Transverse colon (tissue), 4 donors: Measurements from ENCODE around the gene UBE2L6. TPM values are rescaled to one million over a fixed set of nuclear protein-coding genes. Genes with fewer than 3 reads are reported as not detected.

ENCODE experiments used
- DNase-seq: peaks from one replicate; pipeline ENCODE4 v3.0.0-alpha.2; 2019
- H3K27ac ChIP-seq, 4 donors: fragments of 200-600 bp; sonication (generic); 2 replicates each; pipeline ENCODE4 v1.5.1; 2016 to 2018; ENCODE audit warnings: inconsistent platforms in 4 of 4
- H3K27me3 ChIP-seq: fragments of 200-600 bp; sonication (generic); 2 replicates; pipeline ENCODE4 v1.5.1; 2017; ENCODE audit warnings: inconsistent platforms
- H3K36me3 ChIP-seq, 4 donors: fragments of 200-600 bp; sonication (generic); 2 replicates each; pipeline ENCODE4 v1.5.1; 2017 to 2019; ENCODE audit warnings: inconsistent platforms in 4 of 4
- H3K4me1 ChIP-seq, 4 donors: fragments of 200-600 bp; sonication (generic); 2 replicates each; pipeline ENCODE4 v1.5.1; 2017 to 2020; ENCODE audit warnings: inconsistent platforms in 4 of 4
- H3K4me3 ChIP-seq, 4 donors: fragments of 200-600 bp; sonication (generic); 1 replicate in 1 of 4; 2 replicates in 3 of 4; pipeline versions ENCODE4 v1.5.1 to v1.6.1; 2017 to 2019; ENCODE audit warnings: inconsistent platforms in 4 of 4
- H3K9me3 ChIP-seq, 2 donors: fragments of 200-600 bp; sonication (generic); 2 replicates each; pipeline ENCODE4 v1.5.1; 2017 to 2019; ENCODE audit warnings: inconsistent platforms in 2 of 2
- CTCF ChIP-seq, 5 experiments: fragments of 200-600 bp in 3 of 5; fragments of 450-650 bp in 2 of 5; sonication (generic) in 3 of 5; IDR thresholded peaks; 1 replicate in 2 of 5; 2 replicates in 3 of 5; pipeline ENCODE4 v1.5.1; 2016 to 2017; ENCODE audit warnings: antibody characterized with exemption in 5 of 5, inconsistent platforms in 3 of 5, mild to moderate bottlenecking in 2 of 5, moderate library complexity in 1 of 5
- EP300 ChIP-seq: sonication (generic); formaldehyde crosslinking; IDR thresholded peaks from one replicate; pipeline ENCODE4 v1.6.1; 2017; ENCODE audit warnings: antibody characterized with exemption, low read depth
- POLR2A ChIP-seq: fragments of 450-650 bp; IDR thresholded peaks from one replicate; pipeline ENCODE4 v1.6.1; 2016; ENCODE audit warnings: antibody characterized with exemption, mild to moderate bottlenecking, moderate library complexity
- POLR2AphosphoS5 ChIP-seq, 3 donors: sonication (generic); formaldehyde crosslinking; IDR thresholded peaks; one replicate each; pipeline ENCODE4 v1.6.1; 2016; ENCODE audit warnings: antibody characterized with exemption in 3 of 3
- WGBS, 2 donors: methylation state at CpG; one replicate each; pipeline ENCODE4 v1.1.5; 2018; ENCODE audit warnings: low coverage in 1 of 2; 5-methylcytosine and 5-hydroxymethylcytosine counted together
- in situ Hi-C, 4 donors: fragments of 200-750 bp; cut with MboI; loops; one replicate each; pipeline versions ENCODE4 v1.15.0 to v1.15.1; 2017; ENCODE audit warnings: low sequenced_read_pairs in 3 of 4, low pct_ligation_motif_present in 1 of 4, low pct_unique_long_range_greater_than_20kb in 1 of 4
- intact Hi-C: fragments of 100-400 bp; cut with DNase I; formaldehyde crosslinking; loops from one replicate; pipeline ENCODE4 v1.15.1; 2023; ENCODE audit warnings: low total_unique reads
- total RNA-seq, 4 donors: library from RNA; depleted of rRNA; stranded (reverse); fragments of >200 nt; gene quantifications; one replicate each; pipeline ENCODE4 v1.1.0, GENCODE V29; 2016

UBE2L6 gene
- total RNA-seq, 4 donors from 2014 or later = 15.3 to 24.3 (median 20.6) TPM

DNA sequence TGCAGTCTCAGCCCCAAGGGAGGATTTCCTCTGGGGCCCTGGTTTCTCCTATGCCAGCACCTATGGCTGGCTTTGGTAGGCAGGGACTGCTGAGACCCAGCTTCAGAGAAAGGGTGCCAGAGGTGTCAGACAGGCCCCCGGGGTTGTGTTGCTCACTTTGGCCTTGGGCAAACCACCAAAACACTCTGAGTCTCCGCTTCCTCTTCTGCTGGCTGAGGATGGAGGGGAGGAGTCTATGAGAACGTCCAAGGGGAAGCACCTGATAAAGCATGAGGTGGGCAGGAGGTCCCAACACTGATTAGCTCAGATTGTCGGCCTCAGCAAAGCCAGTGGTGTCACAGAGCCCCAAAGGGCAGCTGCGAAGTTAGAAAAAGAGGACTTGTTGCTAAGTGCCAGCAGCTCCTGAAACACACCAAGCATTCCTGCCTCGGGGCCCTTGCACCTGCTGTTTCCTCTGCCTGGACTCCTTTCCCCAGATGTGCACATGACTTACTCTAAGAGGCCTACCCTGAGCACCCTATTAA is 19.6 kb downstream of the UBE2L6 start:
- no peaks in the 10 kb centered on the region for H3K4me1 ChIP-seq
- H3K27ac ChIP-seq = no peak overlapping the region
- no peaks in the 10 kb centered on the region for H3K9me3 ChIP-seq
- H3K27me3 ChIP-seq = no peaks in the 10 kb centered on the region
- intact Hi-C loops (no loop called here), in situ Hi-C loops (no loop called here)
- TF ChIP-seq POLR2AphosphoS5 (IDR thresholded peaks at IDR 0.05) (no peak), CTCF (IDR thresholded peaks at IDR 0.05) (no peak), EP300 (no peak), POLR2A (no peak)
- no peak for DNase-seq
- no peak overlapping the region for H3K4me3 ChIP-seq
- WGBS, 2 donors = 48% methylated on average over 6 of the region's 6 CpGs; no CpG with 5 or more reads in 1 of the 2 donors
- peaks cover 0 to 26% (median 7%) of the 10 kb centered on the region in 4 donors for H3K36me3 ChIP-seq

DNA sequence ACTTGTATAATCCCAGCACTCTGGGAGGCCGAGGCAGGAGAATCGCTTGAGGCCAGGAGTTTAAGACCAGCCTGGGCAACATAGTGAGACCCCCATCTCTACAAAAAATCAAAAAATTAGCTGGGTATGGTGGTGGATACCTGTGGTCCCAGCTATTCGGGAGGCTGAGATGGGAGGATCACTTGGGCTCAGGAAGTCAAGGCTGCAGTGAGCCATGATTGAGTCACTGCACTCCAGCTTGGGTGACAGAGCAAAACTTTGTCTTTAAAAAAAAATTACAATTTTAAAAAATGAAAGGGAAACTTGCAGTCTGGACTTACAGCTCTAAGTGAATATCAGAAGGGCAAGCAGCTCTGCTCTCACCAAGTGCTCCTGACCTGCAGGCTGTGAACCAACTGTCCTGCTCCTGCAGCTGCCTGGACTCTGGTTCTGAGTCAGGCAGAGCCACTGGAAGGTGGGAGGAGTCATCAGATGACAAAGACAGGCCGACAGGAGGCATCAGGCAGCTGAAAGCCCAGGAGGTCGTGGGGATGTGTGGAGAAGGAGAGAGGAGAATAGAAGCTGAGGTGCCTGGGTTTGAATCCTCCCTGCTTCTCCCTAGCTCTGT is 20.5 kb downstream of the UBE2L6 start:
- 61 to 93% methylated on average over 3 to 5 of the region's 5 CpGs for WGBS, 2 donors
- intact Hi-C loops = no loop called here
- Histone ChIP-seq H3K4me1 (no peaks in the 10 kb centered on the region), H3K27me3 (no peaks in the 10 kb centered on the region), H3K9me3 (no peaks in the 10 kb centered on the region), H3K27ac (no peak overlapping the region), H3K4me3 (no peak overlapping the region), H3K36me3 (peaks cover 0 to 17% (median 5%) of the 10 kb centered on the region in 4 donors)
- DNase-seq = no peak
- in situ Hi-C loops = no loop called here
- TF ChIP-seq EP300 = no peak
- no peak for TF ChIP-seq CTCF (IDR thresholded peaks at IDR 0.05)
- no peak for TF ChIP-seq POLR2AphosphoS5 (IDR thresholded peaks at IDR 0.05)

- DNase-seq = no peak
- no peaks in the 10 kb centered on the region for H3K9me3 ChIP-seq
- H3K27ac ChIP-seq = no peak overlapping the region
- no peak overlapping the region for H3K4me3 ChIP-seq
- no peaks in the 10 kb centered on the region for H3K4me1 ChIP-seq
- TF ChIP-seq EP300 = no peak
- TF ChIP-seq POLR2AphosphoS5 (IDR thresholded peaks at IDR 0.05) = no peak
- no peak for TF ChIP-seq CTCF (IDR thresholded peaks at IDR 0.05)
- TF ChIP-seq POLR2A = no peak
- intact Hi-C loops (no loop called here), in situ Hi-C loops (no loop called here)
- H3K36me3 ChIP-seq = peaks cover 0 to 12% (median 5%) of the 10 kb centered on the region in 4 donors
- H3K27me3 ChIP-seq = no peaks in the 10 kb centered on the region
- WGBS, 2 donors = 100% methylated on average over 7 of the region's 7 CpGs; no CpG with 5 or more reads in 1 of the 2 donors
These were observed 21.0 kb downstream of the UBE2L6 start for GRCh38 chr11:57546451-57546850.

DNA sequence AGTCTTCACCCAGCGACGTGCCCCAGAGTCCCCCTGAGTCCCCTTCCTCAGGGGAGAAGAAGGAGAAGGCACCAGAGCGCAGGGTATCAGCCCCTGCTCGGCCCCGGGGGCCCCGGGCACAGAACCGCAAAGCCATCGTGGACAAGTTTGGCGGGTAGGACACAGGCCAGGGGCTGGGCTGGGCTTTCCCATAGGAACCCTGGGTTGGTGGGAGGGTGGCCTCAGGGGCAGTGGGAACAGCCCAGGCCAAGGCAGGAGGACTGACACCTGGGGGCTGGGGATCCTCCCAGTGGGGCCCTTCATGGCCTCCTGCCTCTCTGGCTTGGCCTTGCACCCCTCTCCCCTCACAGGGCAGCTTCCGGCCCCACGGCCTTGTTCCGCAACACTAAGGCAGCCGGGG is 21.6 kb downstream of the UBE2L6 start:
- DNase-seq = no peak
- Histone ChIP-seq H3K9me3 (no peaks in the 10 kb centered on the region), H3K27ac (no peak overlapping the region), H3K4me3 (no peak overlapping the region), H3K36me3 (peaks cover 0 to 11% (median 5%) of the 10 kb centered on the region in 4 donors), H3K4me1 (no peaks in the 10 kb centered on the region), H3K27me3 (no peaks in the 10 kb centered on the region)
- 96% methylated on average over 13 of the region's 13 CpGs; no CpG with 5 or more reads in 1 of the 2 donors for whole genome bisulfite sequencing, 2 donors
- intact Hi-C loops (no loop called here), in situ Hi-C loops (no loop called here)
- TF ChIP-seq POLR2AphosphoS5 (IDR thresholded peaks at IDR 0.05) (no peak), POLR2A (no peak), CTCF (IDR thresholded peaks at IDR 0.05) (no peak), EP300 (no peak)
